Adrenal gland (tissue), 5 donors: ENCODE results near the gene IQUB.

Source experiments
- CTCF ChIP-seq, 6 experiments: fragments of 450-650 bp in 4 of 6; fragments of 200-600 bp in 2 of 6; sonication (generic) in 1 of 6; IDR thresholded peaks; 1 replicate in 5 of 6; 2 replicates in 1 of 6; pipeline versions ENCODE4 v1.5.1 to v1.8.0; 2016 to 2021; ENCODE audit warnings: antibody characterized with exemption in 6 of 6, mild to moderate bottlenecking in 2 of 6, moderate library complexity in 1 of 6
- POLR2A ChIP-seq, 2 donors: fragments of 450-650 bp; IDR thresholded peaks; one replicate each; pipeline ENCODE4 v1.6.1; 2017; ENCODE audit warnings: antibody characterized with exemption in 2 of 2, mild to moderate bottlenecking in 2 of 2, moderate library complexity in 1 of 2
- donor health status: DM: no; HTN: no; CAD: no.

DNA sequence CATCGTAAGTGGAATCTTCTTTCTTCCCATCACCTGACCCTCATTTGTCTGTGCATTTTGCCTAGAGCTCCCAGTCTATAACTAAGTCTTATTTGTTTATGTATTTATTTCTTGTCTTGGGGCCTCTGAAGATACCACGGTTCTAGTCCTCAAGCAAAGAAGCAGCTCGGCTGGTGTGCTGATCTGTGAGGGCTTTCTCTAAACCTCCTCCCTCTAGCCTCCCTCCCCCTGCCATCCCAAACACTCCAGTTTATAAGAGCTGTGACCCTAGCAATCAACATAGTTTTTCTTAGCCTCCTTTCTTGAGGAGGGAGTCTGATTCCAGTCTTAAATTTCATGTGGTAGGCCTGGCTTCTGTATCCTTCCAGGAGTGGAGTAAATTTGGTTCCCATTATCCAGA lies 38.9 kb upstream of the IQUB start:
- TF ChIP-seq POLR2A (IDR thresholded peaks at IDR 0.05) (no peak), CTCF (IDR thresholded peaks at IDR 0.05) (no peak)
